Endothelial cell of umbilical vein (primary cell): ENCODE results near the gene TEF.

Experiments
- CTCF ChIP-seq, 2 donors: IDR thresholded peaks; 1 replicate in 1 of 2; 2 replicates in 1 of 2; pipeline ENCODE4 v1.5.1; 2011; ENCODE audit warnings: low read length in 2 of 2, mild to moderate bottlenecking in 2 of 2, moderate library complexity in 2 of 2, control low read depth in 1 of 2, inconsistent platforms in 1 of 2, low read depth in 1 of 2; ENCODE audit not compliant: insufficient read depth in 1 of 2; ENCODE audit errors: extremely low read depth in 1 of 2
- EZH2 ChIP-seq: IDR thresholded peaks from 2 replicates; pipeline ENCODE4 v1.6.1; 2012; ENCODE audit warnings: borderline replicate concordance, low read depth, mild to moderate bottlenecking, moderate library complexity, low read length, inconsistent platforms; ENCODE audit not compliant: severe bottlenecking
- MYC ChIP-seq: IDR thresholded peaks from one replicate; pipeline ENCODE4 v1.6.1; 2011; ENCODE audit warnings: mild to moderate bottlenecking, low read depth, low read length
- POLR2A ChIP-seq: IDR thresholded peaks from 2 replicates; pipeline ENCODE4 v1.6.1; 2012; ENCODE audit warnings: low read depth, mild to moderate bottlenecking, control low read depth, low read length

- TF ChIP-seq POLR2A (no peak), CTCF (IDR thresholded peaks at IDR 0.05; ENCODE audit: extremely low read depth in 1 of 2, insufficient read depth in 1 of 2, low read depth in 1 of 2, low read length in 2 of 2) (no peak), EZH2 (no peak), MYC (no peak)
These were observed 60.6 kb downstream of the TEF start for GRCh38 chr22:41442240-41442792.
